HG02981 (cell line): ENCODE measurements around the gene ERVH48-1.
"Not testable (repeated sequence)": the region's sequence is repeated elsewhere in the genome, so short reads cannot be mapped to it uniquely, and the experiment has no call there.

Source experiments
- ATAC-seq: cut with Tn5 transposase; IDR thresholded peaks from one replicate; pipeline ENCODE4 v1.9.1; 2021; ENCODE audit warnings: mild to moderate bottlenecking, moderate library complexity; ENCODE audit not compliant: unreplicated experiment

ERVH48-1 gene

GRCh38 chr21:42908484-42908883 lies 16.9 kb downstream of the ERVH48-1 start:
- not testable (repeated sequence) for ATAC-seq

GRCh38 chr21:42906233-42906632 lies 19.2 kb downstream of the ERVH48-1 start:
- ATAC-seq: no peak

GRCh38 chr21:42905195-42905594 lies 20.2 kb downstream of the ERVH48-1 start:
- no peak for ATAC-seq

- no peak for ATAC-seq
These were observed 21.6 kb downstream of the ERVH48-1 start for GRCh38 chr21:42903817-42904216.

- no peak for ATAC-seq
These were observed 25.0 kb downstream of the ERVH48-1 start for GRCh38 chr21:42900446-42900845.

- peak; percentile 90 for ATAC-seq
These were observed 32.3 kb downstream of the ERVH48-1 start, which contains the start of gene NDUFV3 for GRCh38 chr21:42892931-42893755. NDUFV3 (plus strand) TSS chr21:42893309; CDS start chr21:42893334, 25 bp downstream.

GRCh38 chr21:42892582-42892930 lies 32.9 kb downstream of the ERVH48-1 start:
- no peak for ATAC-seq

GRCh38 chr21:42887326-42887725 lies 38.1 kb downstream of the ERVH48-1 start:
- no peak for ATAC-seq

- no peak for ATAC-seq
These were observed 41.5 kb downstream of the ERVH48-1 start for GRCh38 chr21:42883921-42884320.

- no peak for ATAC-seq
These were observed 45.1 kb downstream of the ERVH48-1 start for GRCh38 chr21:42880352-42880751.

GRCh38 chr21:42878993-42879787 lies 46.2 kb downstream of the ERVH48-1 start, which contains the start of gene WDR4:
WDR4 (minus strand) TSS chr21:42879539; CDS start chr21:42879495, 44 bp downstream.
- ATAC-seq: peak; percentile 84

- peak; percentile 14 for ATAC-seq
These were observed 46.8 kb downstream of the ERVH48-1 start for GRCh38 chr21:42878678-42878992.

GRCh38 chr21:42875811-42876210 lies 49.6 kb downstream of the ERVH48-1 start:
- ATAC-seq: not testable (repeated sequence)

GRCh38 chr21:42873096-42873495 lies 52.3 kb downstream of the ERVH48-1 start:
- no peak for ATAC-seq

- no peak for ATAC-seq
These were observed 57.2 kb downstream of the ERVH48-1 start for GRCh38 chr21:42868196-42868595.
